ENCODE data around the gene TAF3.

The TAF3 gene

DNA sequence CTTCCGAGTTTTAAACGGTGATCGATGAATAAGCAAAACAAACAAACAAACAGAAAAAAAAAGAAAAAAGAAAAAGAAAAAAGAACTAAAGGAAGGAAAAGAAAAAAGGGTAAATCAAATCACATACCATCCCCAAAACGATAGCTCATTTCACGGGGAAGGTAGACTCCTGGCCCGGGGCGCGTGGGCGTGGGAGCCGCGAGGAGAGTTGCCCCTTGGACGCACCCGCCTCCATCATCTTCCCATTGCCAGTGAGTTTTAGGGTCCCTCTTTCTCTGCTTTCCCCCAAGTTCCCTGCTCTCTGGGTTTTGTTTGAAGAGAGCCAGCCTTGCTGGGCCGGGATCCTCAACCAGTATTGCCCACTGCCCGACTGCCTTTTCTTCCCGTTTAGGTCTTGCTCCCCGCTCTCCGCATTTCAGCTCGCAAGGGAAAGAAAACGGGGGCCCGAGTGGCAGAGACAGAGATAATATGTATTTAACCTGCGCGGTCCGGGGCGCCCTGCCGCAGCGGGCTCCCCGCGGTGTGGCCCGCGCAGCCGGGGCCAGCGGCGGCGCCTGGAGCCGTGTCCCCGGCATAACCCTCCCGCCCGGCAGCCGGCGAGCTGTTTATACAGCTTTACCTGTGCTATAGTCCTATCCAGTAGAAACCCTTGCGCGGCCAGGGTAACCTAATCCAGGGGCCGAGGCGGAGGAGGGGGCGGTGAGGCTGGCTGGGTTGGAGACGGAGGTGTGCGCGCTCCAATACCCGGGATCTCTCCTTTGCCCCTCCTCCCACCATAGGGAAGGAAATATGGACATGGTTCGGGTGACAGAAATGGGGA is 230.9 kb downstream of the TAF3 start:
- DNase-seq: no peak

GRCh38 chr10:8049865-8050555 is 231.7 kb downstream of the TAF3 start:
- no peak for DNase-seq

- no peak for DNase-seq
Observed at GRCh38 chr10:8050556-8051108, 232.3 kb downstream of the TAF3 start.

DNA sequence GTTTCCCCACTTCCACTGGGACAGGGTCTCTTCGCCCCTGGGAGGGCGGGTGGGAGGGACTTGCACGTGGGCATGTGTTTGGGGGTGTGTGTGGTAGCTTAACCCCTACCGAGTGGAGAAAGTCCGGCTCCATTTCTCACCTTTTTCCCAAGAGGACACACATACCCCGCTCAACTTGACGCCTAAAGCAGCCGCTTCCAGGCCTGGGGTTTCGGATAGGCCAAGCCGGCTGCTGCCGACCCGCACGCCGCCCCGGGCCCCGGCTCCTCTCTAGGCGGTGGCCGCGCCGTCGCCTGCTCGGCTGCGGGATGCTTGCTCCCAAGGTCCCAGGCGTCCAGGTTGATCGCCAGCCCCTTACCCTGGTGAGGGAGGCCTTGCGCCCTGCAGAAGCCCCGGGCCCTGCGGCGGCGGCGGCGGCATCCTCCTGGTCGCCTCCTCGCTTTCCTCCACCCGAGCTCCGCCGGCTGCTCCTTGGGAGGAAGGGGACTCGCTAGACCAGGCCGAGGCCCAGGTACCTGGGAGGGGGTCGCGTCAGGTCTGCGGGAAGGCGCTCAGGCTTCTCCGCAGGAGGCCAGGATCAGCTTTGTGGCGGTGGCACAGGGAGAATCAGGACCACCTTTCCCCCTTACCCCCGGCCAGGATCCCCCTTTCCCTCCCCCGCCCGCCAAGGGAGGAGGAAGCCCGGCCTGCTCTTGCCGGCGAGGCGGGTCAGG is 233.0 kb downstream of the TAF3 start:
- DNase-seq: no peak

DNA sequence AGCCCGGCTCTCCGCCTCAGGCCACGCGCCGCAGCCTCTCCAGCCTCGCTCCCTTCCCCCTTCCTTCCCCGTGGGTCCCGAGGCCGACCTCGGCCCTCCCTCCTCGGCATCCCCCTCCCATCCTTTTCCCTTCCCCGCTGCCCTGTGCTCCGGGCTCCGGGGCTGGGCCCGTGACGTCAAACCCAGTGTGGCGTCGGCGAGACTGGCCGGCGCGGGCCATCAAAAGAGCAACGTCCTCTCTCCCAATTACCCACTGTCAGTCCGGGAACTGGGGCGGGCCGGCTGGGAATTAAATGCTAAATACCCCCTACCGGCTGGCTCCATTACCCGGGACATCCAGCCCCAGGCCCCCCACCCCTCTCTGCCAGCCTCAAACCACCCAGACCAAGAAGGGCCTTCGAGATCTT is 233.5 kb downstream of the TAF3 start:
- no peak for DNase-seq

DNA sequence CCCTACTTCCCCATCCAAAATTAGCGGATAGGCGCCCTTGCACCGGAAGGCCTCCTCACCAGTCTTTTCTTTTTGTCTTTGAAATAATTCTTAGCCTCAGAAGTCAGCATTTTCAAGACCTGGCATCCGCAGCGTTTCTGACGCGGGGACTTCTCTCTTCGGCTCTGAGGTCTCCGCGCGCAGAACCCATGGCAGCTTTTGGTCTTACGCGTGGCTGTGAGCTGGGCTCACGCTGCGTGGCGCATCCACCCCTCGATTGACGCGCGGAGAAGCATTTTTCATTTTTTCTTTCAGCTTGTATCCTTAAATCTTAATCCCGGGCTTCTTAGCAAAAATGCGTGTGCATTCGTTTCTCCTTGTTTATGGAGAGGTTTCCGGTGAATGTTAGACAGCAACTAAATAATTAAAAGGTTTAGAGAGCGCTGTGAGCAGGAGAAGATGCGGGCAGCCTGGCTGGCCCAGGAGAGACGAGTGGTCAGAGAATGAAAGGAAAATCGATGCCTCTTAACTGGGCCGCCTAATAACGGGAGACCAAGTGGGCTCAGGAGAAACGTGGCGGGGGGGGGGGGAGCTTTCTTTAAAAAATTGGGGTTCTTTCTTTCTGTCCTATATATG is 234.1 kb downstream of the TAF3 start:
- no peak for DNase-seq

- DNase-seq: no peak
Observed at GRCh38 chr10:8052956-8053445, 234.7 kb downstream of the TAF3 start.

- peak; percentile 88 for DNase-seq
Observed at GRCh38 chr10:8053446-8054243, 235.3 kb downstream of the TAF3 start.

DNA sequence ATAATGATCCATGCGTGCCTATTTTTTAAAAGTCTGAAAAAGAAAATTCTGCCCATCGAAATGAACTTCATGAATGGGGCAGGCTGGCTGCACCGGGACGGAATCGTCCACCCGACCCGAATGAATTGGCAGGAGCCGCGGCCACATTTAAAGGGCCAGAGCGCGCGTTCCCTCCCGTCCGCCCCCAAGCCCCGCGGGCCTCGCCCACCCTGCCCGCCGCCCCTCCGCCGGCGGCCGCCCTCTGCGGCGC is 235.9 kb downstream of the TAF3 start:
- DNase-seq: no peak

DNA sequence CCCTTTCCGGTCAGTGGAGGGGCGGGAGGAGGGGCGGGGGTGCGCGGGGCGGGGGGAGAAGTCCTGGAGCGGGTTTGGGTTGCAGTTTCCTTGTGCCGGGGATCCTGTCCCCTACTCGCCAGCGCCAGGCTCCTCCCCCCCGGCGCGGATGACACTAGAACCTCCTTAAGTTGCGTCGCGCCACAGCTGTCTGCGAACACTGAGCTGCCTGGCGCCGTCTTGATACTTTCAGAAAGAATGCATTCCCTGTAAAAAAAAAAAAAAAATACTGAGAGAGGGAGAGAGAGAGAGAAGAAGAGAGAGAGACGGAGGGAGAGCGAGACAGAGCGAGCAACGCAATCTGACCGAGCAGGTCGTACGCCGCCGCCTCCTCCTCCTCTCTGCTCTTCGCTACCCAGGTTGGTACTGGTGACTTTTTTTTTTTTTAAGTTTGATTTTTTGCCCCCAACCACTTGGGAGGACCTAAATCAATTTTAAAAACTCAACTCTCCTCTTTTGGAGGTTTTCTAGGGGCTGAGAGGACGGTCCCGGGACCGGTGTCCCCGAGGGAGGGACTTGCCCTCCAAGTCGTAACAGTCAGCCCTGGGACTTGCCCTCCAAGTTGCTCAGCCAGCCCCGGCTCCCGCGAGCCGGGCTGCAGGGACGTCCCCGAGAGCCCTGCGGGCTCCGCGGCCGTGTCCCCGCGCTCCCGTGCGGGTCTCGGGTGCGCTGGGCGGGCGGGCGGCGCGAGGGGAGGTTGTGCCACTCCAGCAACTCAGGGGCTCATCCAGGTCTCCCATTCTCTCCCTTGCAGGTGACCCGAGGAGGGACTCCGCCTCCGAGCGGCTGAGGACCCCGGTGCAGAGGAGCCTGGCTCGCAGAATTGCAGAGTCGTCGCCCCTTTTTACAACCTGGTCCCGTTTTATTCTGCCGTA is 236.4 kb downstream of the TAF3 start, which contains the start of gene GATA3:
Gene GATA3 (plus strand): TSS at position 195 of the 914 bp plus-strand sequence. CDS start 968 bp downstream, outside the sequence.
- DNase-seq: peak; percentile 45

DNA sequence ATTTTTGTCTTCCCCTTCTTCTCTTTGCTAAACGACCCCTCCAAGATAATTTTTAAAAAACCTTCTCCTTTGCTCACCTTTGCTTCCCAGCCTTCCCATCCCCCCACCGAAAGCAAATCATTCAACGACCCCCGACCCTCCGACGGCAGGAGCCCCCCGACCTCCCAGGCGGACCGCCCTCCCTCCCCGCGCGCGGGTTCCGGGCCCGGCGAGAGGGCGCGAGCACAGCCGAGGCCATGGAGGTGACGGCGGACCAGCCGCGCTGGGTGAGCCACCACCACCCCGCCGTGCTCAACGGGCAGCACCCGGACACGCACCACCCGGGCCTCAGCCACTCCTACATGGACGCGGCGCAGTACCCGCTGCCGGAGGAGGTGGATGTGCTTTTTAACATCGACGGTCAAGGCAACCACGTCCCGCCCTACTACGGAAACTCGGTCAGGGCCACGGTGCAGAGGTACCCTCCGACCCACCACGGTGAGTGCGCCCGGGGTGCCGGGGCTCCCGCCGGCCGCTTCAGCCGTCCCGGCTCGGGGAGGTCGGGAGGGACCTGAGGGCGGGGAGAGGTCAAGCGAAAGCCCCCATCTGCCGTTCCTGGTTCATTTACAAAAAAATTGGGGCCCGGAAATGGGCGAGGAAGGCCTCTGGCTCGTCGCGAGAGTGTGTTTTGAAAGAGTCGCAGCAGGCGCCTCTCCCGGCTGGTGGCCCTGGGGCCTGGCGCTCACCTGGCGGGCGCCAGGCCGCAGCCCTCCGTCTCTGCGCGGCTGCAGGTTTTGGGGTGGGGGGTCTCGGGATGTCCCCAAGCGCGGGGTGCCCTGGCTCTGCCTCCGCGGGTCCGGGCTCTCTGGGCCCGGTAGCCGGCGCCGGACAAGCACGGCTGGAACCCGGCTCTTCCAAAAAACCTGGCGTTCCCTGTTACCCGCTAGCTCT is 237.4 kb downstream of the TAF3 start:
- no peak for DNase-seq

DNA sequence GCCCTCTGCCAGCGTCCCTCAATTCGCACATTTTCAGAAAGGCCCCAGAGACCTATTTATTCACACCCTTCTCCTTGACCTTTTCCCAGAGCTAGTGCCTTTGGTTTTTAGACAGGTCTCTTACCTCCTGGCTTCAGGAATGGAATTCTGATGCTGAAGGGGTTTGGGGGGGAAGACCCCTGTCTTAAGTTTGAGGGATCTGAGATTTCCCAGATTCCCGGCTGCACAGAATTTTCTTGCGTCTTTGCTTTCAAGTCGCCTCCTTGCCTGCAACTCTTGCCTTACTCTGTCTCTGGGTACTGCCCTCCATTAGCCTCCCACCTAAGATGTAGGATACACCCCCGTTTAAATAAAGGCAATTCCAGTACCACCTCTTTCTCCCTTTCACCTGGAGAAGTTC is 238.1 kb downstream of the TAF3 start:
- DNase-seq: no peak

GRCh38 chr10:8056871-8057331 is 238.6 kb downstream of the TAF3 start:
- no peak for DNase-seq

DNA sequence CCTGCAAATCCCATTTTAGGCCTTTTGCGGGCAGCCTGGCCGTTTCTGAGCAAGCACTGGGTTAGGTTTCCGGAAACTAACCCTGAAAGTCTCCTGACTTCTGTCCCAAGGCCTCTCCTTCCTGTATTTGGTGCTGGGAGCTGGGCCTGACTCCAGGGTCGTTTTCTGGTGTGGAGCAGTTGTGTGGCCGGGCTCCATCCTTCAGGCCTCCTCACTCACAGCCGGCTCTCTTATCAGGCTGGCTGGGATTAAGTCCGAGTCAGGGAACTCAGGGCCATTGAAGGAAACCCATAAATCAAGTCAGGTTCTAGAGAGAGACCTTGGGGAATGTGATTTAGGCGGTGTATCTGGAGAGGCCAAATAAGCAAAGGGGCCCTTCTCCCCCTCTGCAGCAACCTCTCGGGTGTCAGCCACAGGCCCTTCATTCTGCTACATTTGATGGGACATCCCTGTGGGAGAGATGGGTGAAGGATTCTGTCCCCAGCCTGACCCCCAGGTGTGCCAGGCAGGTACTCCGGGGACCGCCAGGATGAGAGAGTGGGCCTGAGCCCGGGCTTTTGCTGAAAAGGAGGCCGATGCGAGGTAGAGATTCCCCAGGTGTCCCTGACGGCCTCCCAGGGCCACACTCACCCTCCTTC is 239.4 kb downstream of the TAF3 start:
- no peak for DNase-seq

- DNase-seq: no peak
Observed at GRCh38 chr10:8058274-8059111, 240.2 kb downstream of the TAF3 start.

DNA sequence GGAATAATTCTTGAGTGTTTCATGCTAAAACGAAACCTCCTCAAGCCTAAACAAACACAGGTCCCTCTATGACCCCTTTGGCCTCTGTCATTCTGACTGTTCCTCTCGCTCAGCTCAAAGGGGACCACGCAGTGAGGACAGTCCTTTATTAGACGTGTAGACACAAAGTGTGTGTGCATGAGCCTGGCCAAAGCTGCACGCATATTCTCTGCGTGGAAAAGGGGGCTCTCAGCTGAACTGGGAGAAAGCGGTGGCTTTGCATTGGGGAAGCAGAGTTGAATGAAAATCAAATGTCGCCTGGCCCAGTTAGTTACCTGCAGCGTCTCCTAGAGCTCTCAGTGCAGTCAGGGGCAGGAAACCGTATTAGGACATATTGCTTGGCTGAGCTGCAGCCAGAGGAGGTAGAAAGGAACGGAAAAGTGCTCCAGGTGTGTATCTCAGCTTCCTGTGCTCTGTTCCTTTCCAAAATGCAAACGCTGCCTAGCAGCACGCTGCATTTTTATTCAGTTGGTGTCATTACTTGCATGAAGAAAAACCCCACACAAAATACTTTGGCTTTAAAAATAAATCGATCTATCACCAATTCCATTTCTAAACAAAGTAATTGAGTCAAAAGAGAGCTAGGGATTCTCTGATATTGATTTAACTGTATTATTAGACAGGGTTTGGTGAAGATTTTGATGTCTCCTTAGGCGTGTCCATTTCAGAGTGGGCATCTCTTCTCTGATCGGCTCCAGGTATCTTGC is 241.1 kb downstream of the TAF3 start:
- DNase-seq: no peak

GRCh38 chr10:8060010-8060703 is 241.9 kb downstream of the TAF3 start:
- DNase-seq: peak; percentile 42

Data from NCI-H82 (cell line).